GM21381 (cell line): Measurements from ENCODE around the gene PKN1.
A peak's percentile ranks its signal among the peaks of the same experiment; 100 is the strongest.
"Not testable (repeated sequence)": the region's sequence is repeated elsewhere in the genome, so short reads cannot be mapped to it uniquely, and the experiment has no call there.

Experiments used
- ATAC-seq: cut with Tn5 transposase; IDR thresholded peaks from one replicate; pipeline ENCODE4 v1.9.1; 2021; ENCODE audit warnings: mild to moderate bottlenecking, moderate library complexity; ENCODE audit not compliant: unreplicated experiment

Gene PKN1

GRCh38 chr19:14479309-14479974 is 46.3 kb downstream of the PKN1 start:
- ATAC-seq: no peak

- no peak for ATAC-seq
Observed at GRCh38 chr19:14479975-14480699, 47.0 kb downstream of the PKN1 start.

GRCh38 chr19:14480700-14481079 is 47.6 kb downstream of the PKN1 start:
- no peak for ATAC-seq

GRCh38 chr19:14482172-14482941 is 49.3 kb downstream of the PKN1 start:
- no peak for ATAC-seq

- no peak for ATAC-seq
Observed at GRCh38 chr19:14487370-14488125, 54.4 kb downstream of the PKN1 start.

GRCh38 chr19:14492756-14493337 is 59.7 kb downstream of the PKN1 start:
- ATAC-seq: no peak

- no peak for ATAC-seq
Observed at GRCh38 chr19:14494411-14494810, 61.3 kb downstream of the PKN1 start.

GRCh38 chr19:14494910-14495671 is 62.0 kb downstream of the PKN1 start:
- no peak for ATAC-seq

- no peak for ATAC-seq
Observed at GRCh38 chr19:14495672-14496028, 62.5 kb downstream of the PKN1 start.

GRCh38 chr19:14496029-14496833 is 63.1 kb downstream of the PKN1 start, which contains the start of gene GIPC1:
Gene GIPC1, minus strand, starts transcription at chr19:14496127. Its CDS starts 13,151 bp downstream, at chr19:14482976.
- peak; percentile 62 for ATAC-seq

GRCh38 chr19:14496834-14497227 is 63.7 kb downstream of the PKN1 start:
- ATAC-seq: no peak

- ATAC-seq: no peak
Observed at GRCh38 chr19:14497228-14497921, 64.3 kb downstream of the PKN1 start.

- ATAC-seq: no peak
Observed at GRCh38 chr19:14502334-14503092, 69.4 kb downstream of the PKN1 start.

- no peak for ATAC-seq
Observed at GRCh38 chr19:14503285-14503684, 70.2 kb downstream of the PKN1 start.

GRCh38 chr19:14504575-14504974 is 71.5 kb downstream of the PKN1 start:
- not testable (repeated sequence) for ATAC-seq

GRCh38 chr19:14505488-14506239 is 72.6 kb downstream of the PKN1 start:
- no peak for ATAC-seq
